Testis (tissue), 5 donors: Measurements from ENCODE around the gene PPP1R15A. TPM values are rescaled to one million over a fixed set of nuclear protein-coding genes. Genes with fewer than 3 reads are reported as not detected.

ENCODE experiments used
- DNase-seq: peaks from one replicate; pipeline ENCODE4 v3.0.0-alpha.2; 2019
- H3K27ac ChIP-seq, 2 donors: fragments of 200-600 bp; sonication (generic); one replicate each; pipeline ENCODE4 v1.5.1; 2019
- H3K27me3 ChIP-seq: fragments of 200-600 bp; sonication (generic); one replicate; pipeline ENCODE4 v1.5.1; 2019
- H3K36me3 ChIP-seq: fragments of 200-600 bp; sonication (generic); one replicate; pipeline ENCODE4 v1.5.1; 2017; ENCODE audit warnings: low read depth; ENCODE audit errors: missing control alignments
- H3K4me1 ChIP-seq: fragments of 200-600 bp; sonication (generic); one replicate; pipeline ENCODE4 v1.5.1; 2019
- H3K4me3 ChIP-seq, 2 donors: fragments of 200-600 bp; sonication (generic); one replicate each; pipeline ENCODE4 v1.5.1; 2017 to 2019
- H3K9me3 ChIP-seq: fragments of 200-600 bp; sonication (generic); one replicate; pipeline ENCODE4 v1.5.1; 2017
- POLR2A ChIP-seq: fragments of 450-650 bp; IDR thresholded peaks from one replicate; pipeline ENCODE4 v1.6.1; 2017; ENCODE audit warnings: antibody characterized with exemption, mild to moderate bottlenecking, moderate library complexity
- WGBS, 2 donors: methylation state at CpG; one replicate each; pipeline ENCODE4 v1.1.5; 2018; 5-methylcytosine and 5-hydroxymethylcytosine counted together
- intact Hi-C: fragments of 100-400 bp; cut with DNase I; formaldehyde crosslinking; loops from one replicate; pipeline ENCODE4 v1.15.1; 2023; ENCODE audit warnings: low total_unique reads
- long read RNA-seq, 2 donors: transcript quantifications; one replicate each; lab custom pipeline, GENCODE V29; 2026
- polyA plus RNA-seq: library from polyadenylated mRNA; stranded (reverse); fragments of 350-450 nt; fragmentation: Illumina TruSeq; extraction: RNeasy Lipid Tissue Mini Kit (QIAGEN cat#74804); gene quantifications from one replicate; pipeline ENCODE4 v1.2.3, GENCODE V29; 2014; ENCODE audit warnings: low read depth, low replicate concordance; ENCODE audit not compliant: insufficient read depth
- total RNA-seq, 2 donors: library from RNA; depleted of rRNA; stranded (reverse); fragments of >200 nt; gene quantifications; one replicate each; pipeline ENCODE4 v1.2.3, GENCODE V29; 2016
- TF ChIP-seq, protein P1 (sequence below), 3 experiments: fragments of 450-650 bp in 2 of 3; fragments of 200-600 bp in 1 of 3; sonication (generic) in 1 of 3; IDR thresholded peaks; one replicate each; pipeline ENCODE4 v1.5.1; 2016 to 2019; ENCODE audit warnings: antibody characterized with exemption in 3 of 3, mild to moderate bottlenecking in 2 of 3, moderate library complexity in 1 of 3

PPP1R15A gene
- 10 to 100 TPM; 37.2 to 40.9 TPM for total RNA-seq
- 48.3 TPM for polyA plus RNA-seq
- long read RNA-seq, donor 1, transcript PPP1R15A-201 (3 exons, 2,378 nt): major isoform, 8 of 48 reads
- long read RNA-seq, donor 1, transcript PPP1R15A-202 (1 exons, 1,725 nt): major isoform, 8 of 48 reads
- long read RNA-seq, donor 1, partial matches to known transcripts: 32 of 48 reads
- long read RNA-seq, donor 1, other reads (novel, unspliced or antisense): 0 of 48 reads
- long read RNA-seq, donor 2, transcript PPP1R15A-202 (1 exons, 1,725 nt): minor isoform, 7 of 48 reads
- long read RNA-seq, donor 2, transcript PPP1R15A-201 (3 exons, 2,378 nt): major isoform, 9 of 48 reads
- long read RNA-seq, donor 2, partial matches to known transcripts: 32 of 48 reads
- long read RNA-seq, donor 2, other reads (novel, unspliced or antisense): 0 of 48 reads

DNA sequence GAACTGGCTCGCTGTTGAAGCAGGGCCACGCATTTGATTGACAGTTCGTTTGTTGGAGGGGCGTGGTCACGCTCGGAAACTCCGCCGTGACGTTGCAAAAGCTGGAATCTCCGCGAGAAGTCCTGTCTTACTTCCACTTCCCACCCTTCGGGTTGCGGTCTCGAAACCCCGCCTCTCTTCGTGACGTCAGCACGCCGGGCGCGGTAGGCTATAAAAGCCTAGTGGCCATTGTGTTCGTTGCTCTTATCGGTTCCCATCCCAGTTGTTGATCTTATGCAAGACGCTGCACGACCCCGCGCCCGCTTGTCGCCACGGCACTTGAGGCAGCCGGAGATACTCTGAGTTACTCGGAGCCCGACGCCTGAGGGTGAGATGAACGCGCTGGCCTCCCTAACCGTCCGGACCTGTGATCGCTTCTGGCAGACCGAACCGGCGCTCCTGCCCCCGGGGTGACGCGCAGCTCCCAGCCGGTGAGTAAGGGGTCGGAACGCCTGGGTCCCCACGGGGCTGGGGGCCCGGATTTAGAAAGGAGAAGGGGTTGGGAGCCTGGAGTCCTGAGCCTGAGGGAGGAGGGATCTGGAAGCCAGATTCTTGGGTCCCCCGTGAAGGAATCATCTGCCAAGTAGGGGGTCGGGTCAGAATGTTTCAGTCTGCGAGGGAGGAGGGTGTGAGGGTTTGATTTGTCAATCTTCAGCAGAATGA, at the start of gene PPP1R15A:
Gene PPP1R15A, plus strand, starts transcription at position 240 of the 702 bp plus-strand sequence. CDS start 813 bp downstream, outside the sequence.
- H3K4me1 ChIP-seq: peaks cover 38% of the 10 kb centered on the region
- DNase-seq: peak; percentile 99
- peak; percentile 98 for TF ChIP-seq POLR2A
- TF ChIP-seq, protein P1, sequence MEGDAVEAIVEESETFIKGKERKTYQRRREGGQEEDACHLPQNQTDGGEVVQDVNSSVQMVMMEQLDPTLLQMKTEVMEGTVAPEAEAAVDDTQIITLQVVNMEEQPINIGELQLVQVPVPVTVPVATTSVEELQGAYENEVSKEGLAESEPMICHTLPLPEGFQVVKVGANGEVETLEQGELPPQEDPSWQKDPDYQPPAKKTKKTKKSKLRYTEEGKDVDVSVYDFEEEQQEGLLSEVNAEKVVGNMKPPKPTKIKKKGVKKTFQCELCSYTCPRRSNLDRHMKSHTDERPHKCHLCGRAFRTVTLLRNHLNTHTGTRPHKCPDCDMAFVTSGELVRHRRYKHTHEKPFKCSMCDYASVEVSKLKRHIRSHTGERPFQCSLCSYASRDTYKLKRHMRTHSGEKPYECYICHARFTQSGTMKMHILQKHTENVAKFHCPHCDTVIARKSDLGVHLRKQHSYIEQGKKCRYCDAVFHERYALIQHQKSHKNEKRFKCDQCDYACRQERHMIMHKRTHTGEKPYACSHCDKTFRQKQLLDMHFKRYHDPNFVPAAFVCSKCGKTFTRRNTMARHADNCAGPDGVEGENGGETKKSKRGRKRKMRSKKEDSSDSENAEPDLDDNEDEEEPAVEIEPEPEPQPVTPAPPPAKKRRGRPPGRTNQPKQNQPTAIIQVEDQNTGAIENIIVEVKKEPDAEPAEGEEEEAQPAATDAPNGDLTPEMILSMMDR (IDR thresholded peaks at IDR 0.05): peak in 2 of 3 experiments; percentile 46 to 62
- peak within 1 kb of the TSS; percentile 100 for H3K27ac ChIP-seq
- H3K9me3 ChIP-seq: no peaks in the 10 kb centered on the region
- H3K4me3 ChIP-seq: peak within 1 kb of the TSS; percentile 98 to 100
- intact Hi-C loops: no loop called here
- H3K36me3 ChIP-seq: no peaks in the 10 kb centered on the region
- no peaks in the 10 kb centered on the region for H3K27me3 ChIP-seq
- 0% methylated on average over 46 to 53 of the region's 53 CpGs for WGBS, 2 donors

DNA sequence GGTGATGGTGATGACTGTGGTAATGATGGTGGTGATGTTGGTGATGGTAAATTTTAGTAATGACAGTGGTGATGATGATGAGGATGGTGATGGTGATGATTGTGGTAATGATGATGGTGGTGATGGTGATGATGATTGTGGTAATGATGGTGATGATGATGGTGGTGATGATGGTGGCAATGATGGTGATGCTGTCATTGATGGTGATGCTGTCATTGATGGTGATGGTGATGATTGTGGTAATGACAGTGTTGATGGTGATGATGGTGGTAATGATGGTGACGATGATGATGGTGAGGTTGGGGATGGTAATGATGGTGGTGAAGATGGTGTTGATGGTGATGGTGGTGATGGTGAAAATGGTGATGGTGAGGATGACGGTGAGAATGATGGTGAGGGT, 49.7 kb upstream of the PPP1R15A start:
- no peaks in the 10 kb centered on the region for H3K27me3 ChIP-seq
- DNase-seq: no peak
- TF ChIP-seq, protein P1 (IDR thresholded peaks at IDR 0.05): no peak
- no peak for TF ChIP-seq POLR2A
- no peak overlapping the region for H3K27ac ChIP-seq
- 95 to 96% methylated on average over 2 of the region's 2 CpGs for WGBS, 2 donors
- H3K36me3 ChIP-seq: no peaks in the 10 kb centered on the region
- intact Hi-C loops: no loop called here
- H3K4me1 ChIP-seq: peaks cover 7% of the 10 kb centered on the region
- H3K4me3 ChIP-seq: no peak overlapping the region
- H3K9me3 ChIP-seq: no peaks in the 10 kb centered on the region

DNA sequence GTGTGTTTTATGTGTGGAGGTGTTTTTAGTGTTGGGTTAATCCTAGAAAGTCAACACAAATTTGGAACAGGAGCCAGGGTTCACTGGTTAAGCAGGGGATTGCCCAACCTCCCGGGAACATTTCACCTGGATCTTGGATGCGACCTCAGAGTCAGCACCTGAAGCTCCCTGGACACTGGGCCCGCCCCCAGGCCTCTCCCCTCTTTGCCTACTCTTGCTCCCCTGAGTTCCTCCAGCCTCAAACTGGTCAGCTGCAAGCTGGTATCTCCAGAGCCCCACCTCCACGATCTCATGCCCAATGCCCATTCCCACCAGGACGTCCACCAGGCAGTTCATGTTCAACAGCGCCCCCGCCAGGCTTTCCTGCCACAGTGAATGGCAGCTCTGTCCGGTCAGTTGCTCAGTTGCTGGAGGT, 45.6 kb upstream of the PPP1R15A start:
- 81 to 89% methylated on average over 8 of the region's 8 CpGs for WGBS, 2 donors
- intact Hi-C loops: no loop called here
- DNase-seq: no peak

DNA sequence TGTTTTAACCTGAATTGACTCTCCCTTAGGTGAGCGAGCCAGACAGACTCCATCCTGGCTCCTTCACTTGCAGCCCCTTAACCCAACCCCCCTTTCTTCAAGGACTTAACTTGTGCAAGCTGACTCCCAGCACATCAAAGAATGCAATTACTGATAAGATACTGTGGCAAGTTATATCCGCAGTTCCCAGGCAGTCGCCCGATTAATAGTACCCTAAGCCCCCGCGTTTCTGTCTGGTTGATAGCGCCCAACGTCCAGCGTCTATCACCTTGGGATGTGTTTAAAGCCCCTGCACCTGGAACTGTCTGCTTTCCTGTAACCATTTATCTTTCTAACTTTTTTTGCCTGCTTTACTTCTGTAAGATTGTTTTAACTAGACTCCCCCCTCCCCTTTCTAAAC, 42.1 kb upstream of the PPP1R15A start:
- H3K27ac ChIP-seq: no peak overlapping the region
- no peak overlapping the region for H3K4me3 ChIP-seq
- no peaks in the 10 kb centered on the region for H3K9me3 ChIP-seq
- intact Hi-C loops: no loop called here
- TF ChIP-seq, protein P1 (IDR thresholded peaks at IDR 0.05): no peak
- TF ChIP-seq POLR2A: no peak
- no peaks in the 10 kb centered on the region for H3K4me1 ChIP-seq
- H3K27me3 ChIP-seq: no peaks in the 10 kb centered on the region
- H3K36me3 ChIP-seq: no peaks in the 10 kb centered on the region
- 54 to 63% methylated on average over 9 of the region's 9 CpGs for WGBS, 2 donors
- DNase-seq: no peak

More for the DNA sequence above, 45.6 kb upstream of the PPP1R15A start:
- Histone ChIP-seq H3K36me3 (no peaks in the 10 kb centered on the region), H3K27ac (no peak overlapping the region), H3K9me3 (no peaks in the 10 kb centered on the region), H3K27me3 (no peaks in the 10 kb centered on the region), H3K4me3 (no peak overlapping the region), H3K4me1 (no peaks in the 10 kb centered on the region)
- TF ChIP-seq, protein P1 (IDR thresholded peaks at IDR 0.05): no peak
- no peak for TF ChIP-seq POLR2A
